Measurements from ENCODE around the gene DNAJC2. TPM values are rescaled to one million over a fixed set of nuclear protein-coding genes. Genes with fewer than 3 reads are reported as not detected.
A peak's percentile ranks its signal among the peaks of the same experiment; 100 is the strongest.

The DNAJC2 gene
- total RNA-seq, 1 donor from 2014 or later = 49.0 TPM

- ChIA-PET CTCF (no interaction called here), POLR2A (no interaction called here)
- Mint-ChIP-seq H3K27ac (no peak overlapping the region), H3K9me3 (no peaks in the 10 kb centered on the region), H3K36me3 (ENCODE audit: low read depth) (peaks cover 68% of the 10 kb centered on the region), H3K4me1 (peaks cover 25% of the 10 kb centered on the region), H3K27me3 (no peaks in the 10 kb centered on the region), H3K4me3 (no peak overlapping the region)
- TF ChIP-seq CTCF (IDR thresholded peaks at IDR 0.05) = no peak
- intact Hi-C loops (cut with micrococcal nuclease) = no loop called here
- DNase-seq = no peak
- no peak for ATAC-seq (ENCODE audit: low read depth)
Measured at GRCh38 chr7:103301441-103301840, 43.1 kb downstream of the DNAJC2 start.

GRCh38 chr7:103299660-103300059 is 44.9 kb downstream of the DNAJC2 start:
- Mint-ChIP-seq H3K4me3 (no peak overlapping the region), H3K4me1 (peaks cover 25% of the 10 kb centered on the region), H3K9me3 (no peaks in the 10 kb centered on the region), H3K27me3 (no peaks in the 10 kb centered on the region), H3K36me3 (ENCODE audit: low read depth) (peaks cover 56% of the 10 kb centered on the region), H3K27ac (no peak overlapping the region)
- no peak for TF ChIP-seq CTCF (IDR thresholded peaks at IDR 0.05)
- intact Hi-C loops (cut with micrococcal nuclease) = loop anchor here (5.0 kb wide), 3 partner anchors 227 to 908 kb away; partner anchors contain the start of genes FBXL13 and ORC5
- DNase-seq = no peak
- ChIA-PET POLR2A (no interaction called here), CTCF (no interaction called here)
- ATAC-seq (ENCODE audit: low read depth) = no peak

GRCh38 chr7:103297837-103298179 is 46.8 kb downstream of the DNAJC2 start:
- Mint-ChIP-seq H3K27ac (peak overlapping the region; percentile 84), H3K4me1 (peaks cover 24% of the 10 kb centered on the region), H3K4me3 (peak overlapping the region; percentile 90), H3K36me3 (ENCODE audit: low read depth) (peaks cover 39% of the 10 kb centered on the region), H3K9me3 (no peaks in the 10 kb centered on the region), H3K27me3 (no peaks in the 10 kb centered on the region)
- intact Hi-C loops (cut with micrococcal nuclease) = loop anchor here (1.0 to 5.0 kb wide), 9 partner anchors 18 to 1620 kb away; partner anchors contain the start of genes DNAJC2, FAM185A, FBXL13 and NAPEPLD
- ChIA-PET POLR2A (interaction anchor here (1.9 kb wide), 1 partner anchor 50 kb away, joined by 6 read pairs; the partner anchor contains the start of gene PSMC2), CTCF (no interaction called here)
- no peak for DNase-seq
- no peak for ATAC-seq (ENCODE audit: low read depth)
- TF ChIP-seq CTCF (IDR thresholded peaks at IDR 0.05) = no peak

- H3K27ac Mint-ChIP-seq = peak within 1 kb of the TSS; percentile 84
- DNase-seq (peak; percentile 89), ATAC-seq (ENCODE audit: low read depth) (peak; percentile 99)
- peaks cover 24% of the 10 kb centered on the region for H3K4me1 Mint-ChIP-seq
- peak; percentile 37 for TF ChIP-seq CTCF (IDR thresholded peaks at IDR 0.05)
- H3K4me3 Mint-ChIP-seq = peak within 1 kb of the TSS; percentile 90
- CTCF ChIA-PET = no interaction called here
- H3K36me3 Mint-ChIP-seq (ENCODE audit: low read depth) = peaks cover 35% of the 10 kb centered on the region
- intact Hi-C loops (cut with micrococcal nuclease) = loop anchor here (1.0 to 5.0 kb wide), 9 partner anchors 17 to 1621 kb away; partner anchors contain the start of genes DNAJC2, FAM185A, FBXL13 and NAPEPLD
- no peaks in the 10 kb centered on the region for H3K27me3 Mint-ChIP-seq
- POLR2A ChIA-PET = interaction anchor here (0.7 to 1.9 kb wide), 2 partner anchors 17 to 50 kb away, joined by 3 to 6 read pairs; partner anchors contain the start of gene PSMC2
- H3K9me3 Mint-ChIP-seq = no peaks in the 10 kb centered on the region
Measured at GRCh38 chr7:103296901-103297836, 47.4 kb downstream of the DNAJC2 start, which contains the start of gene PMPCB. TSS of gene PMPCB (plus strand) at chr7:103297435. CDS start at chr7:103297460, 25 bp downstream.

- H3K27ac Mint-ChIP-seq = no peak overlapping the region
- CTCF ChIA-PET = no interaction called here
- intact Hi-C loops (cut with micrococcal nuclease) = no loop called here
- POLR2A ChIA-PET = no interaction called here
- H3K9me3 Mint-ChIP-seq = no peaks in the 10 kb centered on the region
- ATAC-seq (ENCODE audit: low read depth) = no peak
- H3K4me3 Mint-ChIP-seq = no peak overlapping the region
- H3K27me3 Mint-ChIP-seq = peaks cover 8% of the 10 kb centered on the region
- peaks cover 5% of the 10 kb centered on the region for H3K36me3 Mint-ChIP-seq (ENCODE audit: low read depth)
- DNase-seq = no peak
- TF ChIP-seq CTCF (IDR thresholded peaks at IDR 0.05) = no peak
- H3K4me1 Mint-ChIP-seq = peaks cover 15% of the 10 kb centered on the region
Measured at GRCh38 chr7:103293526-103293925, 51.0 kb downstream of the DNAJC2 start.
